K562 (cell line): ENCODE results near the gene DCAF11. TPM values are rescaled to one million over a fixed set of nuclear protein-coding genes. Genes with fewer than 3 reads are reported as not detected.

Experiments used
- ATF1 ChIP-seq, 2 experiments: fragments of 450-650 bp in 1 of 2; IDR thresholded peaks; 2 replicates each; pipeline ENCODE4 v1.6.1; 2016; ENCODE audit warnings: missing compliant biosample characterization in 1 of 2, missing genetic modification characterization in 1 of 2
- CREM ChIP-seq: IDR thresholded peaks from 2 replicates; pipeline ENCODE4 v1.6.1; 2014; ENCODE audit warnings: antibody characterized with exemption, low read depth
- CTBP1 ChIP-seq: fragments of 450-650 bp; IDR thresholded peaks from 2 replicates; pipeline ENCODE4 v1.6.1; 2016; ENCODE audit warnings: borderline replicate concordance
- FOXP1 ChIP-seq: sonication (generic); formaldehyde crosslinking; IDR thresholded peaks from 2 replicates; pipeline ENCODE4 v1.8.0; 2022; ENCODE audit warnings: mild to moderate bottlenecking, missing genetic modification reagents
- HMGN3 ChIP-seq: IDR thresholded peaks from 2 replicates; pipeline ENCODE4 v1.6.1; 2011; ENCODE audit warnings: borderline replicate concordance, low read depth, mild to moderate bottlenecking, mixed read lengths, low read length; ENCODE audit not compliant: insufficient read length; ENCODE audit errors: extremely low read depth
- KAT8 ChIP-seq: fragments of 450-650 bp; IDR thresholded peaks from 2 replicates; pipeline ENCODE4 v1.6.1; 2016; ENCODE audit warnings: low read depth, mild to moderate bottlenecking
- KDM2B ChIP-seq: fragments of 250-450 bp; sonication (Bioruptor Pico); IDR thresholded peaks from 2 replicates; pipeline ENCODE4 v1.8.0; 2021; ENCODE audit warnings: mild to moderate bottlenecking, moderate library complexity
- MAFK ChIP-seq: IDR thresholded peaks from 2 replicates; pipeline ENCODE4 v1.6.1; 2011; ENCODE audit warnings: low read length, improper control_type of control experiment
- MYC ChIP-seq, 2 experiments: fragments of 250-450 bp in 1 of 2; sonication (Bioruptor Pico) in 1 of 2; IDR thresholded peaks; 2 replicates each; pipeline versions ENCODE4 v1.5.1 to v1.6.1; 2012 to 2021; ENCODE audit warnings: low read depth in 2 of 2, borderline replicate concordance in 1 of 2, improper control_type of control experiment in 1 of 2, low read length in 1 of 2, mild to moderate bottlenecking in 1 of 2, moderate library complexity in 1 of 2
- NCOA4 ChIP-seq: fragments of 450-650 bp; IDR thresholded peaks from 2 replicates; pipeline ENCODE4 v1.6.1; 2018; ENCODE audit warnings: mild to moderate bottlenecking; ENCODE audit not compliant: partially characterized antibody
- TAF15 ChIP-seq: fragments of 200-400 bp; formaldehyde crosslinking; IDR thresholded peaks from 2 replicates; pipeline ENCODE4 v1.6.1; 2017; ENCODE audit warnings: mild to moderate bottlenecking, low read depth, low read length, moderate library complexity
- TBP ChIP-seq: optimal IDR thresholded peaks from 2 replicates; pipeline ENCODE3; 2011; ENCODE audit warnings: low read depth, low read length, improper control_type of control experiment
- polyA plus RNA-seq, 8 experiments: library from polyadenylated mRNA; depleted of rRNA in 4 of 8; stranded (reverse) in 5 of 8; unstranded in 3 of 8; fragments of >200 nt; fragmentation: Nextera tagmentation in 2 of 8; fragmentation: Illumina TruSeq in 1 of 8; extraction: Ambion mirVana in 2 of 8; extraction: Trizol in 1 of 8; gene quantifications; 2 replicates each; pipeline versions ENCODE4 v1.2.1 to v1.2.3, GENCODE V29; 2011 to 2014; ENCODE audit warnings: inconsistent platforms in 1 of 8, missing spikeins in 1 of 8
- total RNA-seq, 7 experiments: library from RNA; depleted of rRNA in 6 of 7; stranded (reverse); fragments of >200 nt in 6 of 7; fragmentation: Illumina TruSeq in 2 of 7; extraction: Trizol in 2 of 7; gene quantifications; 2 replicates each; pipeline versions ENCODE4 v1.2.1 to v1.2.3, GENCODE V29; 2011 to 2021; ENCODE audit warnings: low replicate concordance in 1 of 7
- TF ChIP-seq, protein P1 (sequence below): fragments of 450-650 bp; IDR thresholded peaks from 2 replicates; pipeline ENCODE4 v1.6.1; 2014; ENCODE audit warnings: low read depth, mild to moderate bottlenecking, moderate library complexity, borderline replicate concordance
- TF ChIP-seq, protein P2 (sequence below), 2 experiments: fragments of 450-650 bp in 1 of 2; sonication (generic) in 1 of 2; formaldehyde crosslinking; conservative IDR thresholded peaks; 2 replicates each; pipeline versions ENCODE4 v1.4.0 to v1.8.1; 2020 to 2022; ENCODE audit warnings: mild to moderate bottlenecking in 1 of 2, missing genetic modification reagents in 1 of 2
- TF ChIP-seq, protein P3 (sequence below): fragments of 250-450 bp; sonication (Bioruptor Pico); IDR thresholded peaks from 2 replicates; pipeline ENCODE4 v1.5.0; 2020; ENCODE audit warnings: mild to moderate bottlenecking
- TF ChIP-seq, protein P4 (sequence below): fragments of 450-650 bp; IDR thresholded peaks from 2 replicates; pipeline ENCODE4 v1.6.1; 2017; ENCODE audit warnings: antibody characterized with exemption, mild to moderate bottlenecking
- TF ChIP-seq, protein P5 (sequence below): fragments of 450-650 bp; IDR thresholded peaks from 2 replicates; pipeline ENCODE4 v1.6.1; 2016

The DCAF11 gene
- total and polyA plus RNA-seq, 9 of the 15 experiments (the other 6 are each of a cell fraction or from before 2014, with no cell fraction given) = 8.5 to 46.2 (median 36.4) TPM

DNA sequence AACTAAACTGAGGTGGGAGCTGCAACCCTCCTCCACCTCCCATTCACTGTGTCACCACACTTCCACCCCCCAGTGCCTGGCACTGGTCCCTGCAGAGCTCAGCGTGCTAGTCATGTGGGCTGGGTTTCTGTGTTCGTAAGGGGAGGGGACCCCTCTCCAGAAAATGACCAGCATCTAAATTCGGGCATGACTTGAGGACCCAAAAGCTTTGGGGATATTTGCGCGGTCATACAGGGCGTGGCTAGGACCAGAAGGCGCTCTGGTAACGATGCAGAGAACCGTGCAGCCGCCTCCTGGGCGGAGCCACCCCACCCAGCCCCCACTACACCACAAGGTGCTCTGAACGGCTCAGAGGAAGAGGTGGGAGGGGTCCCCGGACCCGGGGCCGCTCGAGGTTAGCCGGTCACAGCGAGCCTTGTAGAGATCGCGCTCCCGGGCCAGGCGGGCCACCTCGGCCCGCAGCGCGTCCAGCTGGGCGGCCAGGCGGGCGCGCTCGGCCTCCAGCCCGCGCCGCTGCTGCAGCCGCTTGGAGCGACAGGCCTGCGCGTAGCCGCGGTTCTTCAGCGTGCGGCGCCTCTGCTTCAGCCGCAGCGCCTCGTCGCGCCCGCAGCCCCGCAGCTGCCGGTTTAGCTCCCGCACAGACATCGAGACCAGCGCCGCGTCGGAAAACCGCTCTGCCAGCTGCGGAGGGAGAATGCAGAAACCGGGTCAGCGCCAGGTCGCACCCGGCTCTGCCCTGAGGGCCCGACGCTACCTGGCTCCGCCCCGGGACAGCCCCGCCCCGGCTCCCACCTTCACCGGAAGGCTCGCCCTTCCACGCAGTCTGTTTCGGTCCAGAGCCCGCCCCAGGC, 33.5 kb upstream of the DCAF11 start (continued):
- peak; percentile 47; the same call in 1 of the 2 replicates for TF ChIP-seq FOXP1 (CRISPR knock-in tag)
- TF ChIP-seq, protein P1, sequence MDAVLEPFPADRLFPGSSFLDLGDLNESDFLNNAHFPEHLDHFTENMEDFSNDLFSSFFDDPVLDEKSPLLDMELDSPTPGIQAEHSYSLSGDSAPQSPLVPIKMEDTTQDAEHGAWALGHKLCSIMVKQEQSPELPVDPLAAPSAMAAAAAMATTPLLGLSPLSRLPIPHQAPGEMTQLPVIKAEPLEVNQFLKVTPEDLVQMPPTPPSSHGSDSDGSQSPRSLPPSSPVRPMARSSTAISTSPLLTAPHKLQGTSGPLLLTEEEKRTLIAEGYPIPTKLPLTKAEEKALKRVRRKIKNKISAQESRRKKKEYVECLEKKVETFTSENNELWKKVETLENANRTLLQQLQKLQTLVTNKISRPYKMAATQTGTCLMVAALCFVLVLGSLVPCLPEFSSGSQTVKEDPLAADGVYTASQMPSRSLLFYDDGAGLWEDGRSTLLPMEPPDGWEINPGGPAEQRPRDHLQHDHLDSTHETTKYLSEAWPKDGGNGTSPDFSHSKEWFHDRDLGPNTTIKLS = 0 out of 2 replicates have a peak, but pooled peaks have one; percentile 21
- TF ChIP-seq, protein P2, sequence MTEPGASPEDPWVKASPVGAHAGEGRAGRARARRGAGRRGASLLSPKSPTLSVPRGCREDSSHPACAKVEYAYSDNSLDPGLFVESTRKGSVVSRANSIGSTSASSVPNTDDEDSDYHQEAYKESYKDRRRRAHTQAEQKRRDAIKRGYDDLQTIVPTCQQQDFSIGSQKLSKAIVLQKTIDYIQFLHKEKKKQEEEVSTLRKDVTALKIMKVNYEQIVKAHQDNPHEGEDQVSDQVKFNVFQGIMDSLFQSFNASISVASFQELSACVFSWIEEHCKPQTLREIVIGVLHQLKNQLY (CRISPR knock-in tag; conservative IDR thresholded peaks at IDR 0.05) = no peak
- 0 out of 2 replicates have a peak, but pooled peaks have one; percentile 3 for TF ChIP-seq MAFK
- TF ChIP-seq HMGN3 = peak; percentile 69
- peak; percentile 29 for TF ChIP-seq TBP
- TF ChIP-seq KDM2B (CRISPR knock-in tag) = 0 out of 2 replicates have a peak, but pooled peaks have one; percentile 13
- TF ChIP-seq, protein P3, sequence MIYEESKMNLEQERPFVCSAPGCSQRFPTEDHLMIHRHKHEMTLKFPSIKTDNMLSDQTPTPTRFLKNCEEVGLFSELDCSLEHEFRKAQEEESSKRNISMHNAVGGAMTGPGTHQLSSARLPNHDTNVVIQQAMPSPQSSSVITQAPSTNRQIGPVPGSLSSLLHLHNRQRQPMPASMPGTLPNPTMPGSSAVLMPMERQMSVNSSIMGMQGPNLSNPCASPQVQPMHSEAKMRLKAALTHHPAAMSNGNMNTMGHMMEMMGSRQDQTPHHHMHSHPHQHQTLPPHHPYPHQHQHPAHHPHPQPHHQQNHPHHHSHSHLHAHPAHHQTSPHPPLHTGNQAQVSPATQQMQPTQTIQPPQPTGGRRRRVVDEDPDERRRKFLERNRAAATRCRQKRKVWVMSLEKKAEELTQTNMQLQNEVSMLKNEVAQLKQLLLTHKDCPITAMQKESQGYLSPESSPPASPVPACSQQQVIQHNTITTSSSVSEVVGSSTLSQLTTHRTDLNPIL (CRISPR knock-in tag) = no peak
- TF ChIP-seq KAT8 = no peak
- TF ChIP-seq NCOA4 = no peak
- TF ChIP-seq TAF15 = no peak
- TF ChIP-seq, protein P4, sequence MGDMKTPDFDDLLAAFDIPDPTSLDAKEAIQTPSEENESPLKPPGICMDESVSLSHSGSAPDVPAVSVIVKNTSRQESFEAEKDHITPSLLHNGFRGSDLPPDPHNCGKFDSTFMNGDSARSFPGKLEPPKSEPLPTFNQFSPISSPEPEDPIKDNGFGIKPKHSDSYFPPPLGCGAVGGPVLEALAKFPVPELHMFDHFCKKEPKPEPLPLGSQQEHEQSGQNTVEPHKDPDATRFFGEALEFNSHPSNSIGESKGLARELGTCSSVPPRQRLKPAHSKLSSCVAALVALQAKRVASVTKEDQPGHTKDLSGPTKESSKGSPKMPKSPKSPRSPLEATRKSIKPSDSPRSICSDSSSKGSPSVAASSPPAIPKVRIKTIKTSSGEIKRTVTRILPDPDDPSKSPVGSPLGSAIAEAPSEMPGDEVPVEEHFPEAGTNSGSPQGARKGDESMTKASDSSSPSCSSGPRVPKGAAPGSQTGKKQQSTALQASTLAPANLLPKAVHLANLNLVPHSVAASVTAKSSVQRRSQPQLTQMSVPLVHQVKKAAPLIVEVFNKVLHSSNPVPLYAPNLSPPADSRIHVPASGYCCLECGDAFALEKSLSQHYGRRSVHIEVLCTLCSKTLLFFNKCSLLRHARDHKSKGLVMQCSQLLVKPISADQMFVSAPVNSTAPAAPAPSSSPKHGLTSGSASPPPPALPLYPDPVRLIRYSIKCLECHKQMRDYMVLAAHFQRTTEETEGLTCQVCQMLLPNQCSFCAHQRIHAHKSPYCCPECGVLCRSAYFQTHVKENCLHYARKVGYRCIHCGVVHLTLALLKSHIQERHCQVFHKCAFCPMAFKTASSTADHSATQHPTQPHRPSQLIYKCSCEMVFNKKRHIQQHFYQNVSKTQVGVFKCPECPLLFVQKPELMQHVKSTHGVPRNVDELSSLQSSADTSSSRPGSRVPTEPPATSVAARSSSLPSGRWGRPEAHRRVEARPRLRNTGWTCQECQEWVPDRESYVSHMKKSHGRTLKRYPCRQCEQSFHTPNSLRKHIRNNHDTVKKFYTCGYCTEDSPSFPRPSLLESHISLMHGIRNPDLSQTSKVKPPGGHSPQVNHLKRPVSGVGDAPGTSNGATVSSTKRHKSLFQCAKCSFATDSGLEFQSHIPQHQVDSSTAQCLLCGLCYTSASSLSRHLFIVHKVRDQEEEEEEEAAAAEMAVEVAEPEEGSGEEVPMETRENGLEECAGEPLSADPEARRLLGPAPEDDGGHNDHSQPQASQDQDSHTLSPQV = peak; percentile 63; the same call in 1 of the 2 replicates
- TF ChIP-seq CREM = peak; percentile 52
- TF ChIP-seq MYC (IDR thresholded peaks at IDR 0.05; ENCODE audit: low read depth, low read length) = 0 out of 2 replicates have a peak, but pooled peaks have one; percentile 15
- no peak for TF ChIP-seq MYC (CRISPR knock-in tag; IDR thresholded peaks at IDR 0.05; ENCODE audit: borderline replicate concordance, low read depth)
- no peak for TF ChIP-seq ATF1 (CRISPR knock-in tag; IDR thresholded peaks at IDR 0.05)
- peak; percentile 41 for TF ChIP-seq ATF1 (tag; IDR thresholded peaks at IDR 0.05)
- TF ChIP-seq, protein P5, sequence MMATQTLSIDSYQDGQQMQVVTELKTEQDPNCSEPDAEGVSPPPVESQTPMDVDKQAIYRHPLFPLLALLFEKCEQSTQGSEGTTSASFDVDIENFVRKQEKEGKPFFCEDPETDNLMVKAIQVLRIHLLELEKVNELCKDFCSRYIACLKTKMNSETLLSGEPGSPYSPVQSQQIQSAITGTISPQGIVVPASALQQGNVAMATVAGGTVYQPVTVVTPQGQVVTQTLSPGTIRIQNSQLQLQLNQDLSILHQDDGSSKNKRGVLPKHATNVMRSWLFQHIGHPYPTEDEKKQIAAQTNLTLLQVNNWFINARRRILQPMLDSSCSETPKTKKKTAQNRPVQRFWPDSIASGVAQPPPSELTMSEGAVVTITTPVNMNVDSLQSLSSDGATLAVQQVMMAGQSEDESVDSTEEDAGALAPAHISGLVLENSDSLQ = no peak
- TF ChIP-seq CTBP1 = peak; percentile 94
